Measurements from ENCODE around the gene ATRX.

ATRX gene

DNA sequence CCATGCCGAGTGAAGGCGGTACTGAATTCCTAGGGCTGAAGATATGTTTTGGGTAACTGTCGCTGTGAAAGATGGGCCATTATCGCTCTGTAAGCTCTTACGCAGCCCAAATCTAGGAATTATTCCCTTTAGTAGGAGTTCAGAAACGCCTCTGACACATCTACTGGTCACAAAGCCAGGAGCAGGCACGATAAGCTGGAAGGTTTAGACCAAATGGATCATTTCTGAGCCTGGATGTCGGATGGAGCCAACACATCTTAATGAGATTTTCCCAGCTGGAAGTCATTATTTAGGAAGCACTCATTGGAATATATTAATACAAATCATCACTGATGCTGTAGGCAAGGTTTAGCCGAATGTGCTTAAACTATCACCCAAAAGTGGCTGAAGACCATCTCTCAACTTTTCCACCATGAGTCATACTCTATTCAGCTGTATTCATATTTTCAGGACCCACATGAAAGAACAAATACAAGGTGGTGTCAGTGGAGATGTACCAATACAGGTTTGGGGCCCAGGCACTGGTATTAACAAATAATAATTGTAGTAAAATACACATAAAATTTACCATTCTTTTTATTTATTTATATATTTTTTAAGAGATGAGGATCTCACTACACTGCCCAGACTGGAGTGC is 34.2 kb upstream of the ATRX start:
- H3K36me3 ChIP-seq (ENCODE audit: control insufficient read depth in 1 of 2, insufficient read depth in 2 of 2, low read length in 2 of 2): peaks cover 1 to 5% of the 10 kb centered on the region in 2 experiments
- no peak overlapping the region for H4K8ac ChIP-seq (ENCODE audit: low read depth, low read length)
- H2BK5ac ChIP-seq (ENCODE audit: low read depth, low read length, poor library complexity): no peak overlapping the region
- H3K4me3 ChIP-seq (ENCODE audit: low read depth, low read length): no peak overlapping the region
- no peak overlapping the region for H3K14ac ChIP-seq (ENCODE audit: low read length)
- H4K12ac ChIP-seq (ENCODE audit: low read depth, low read length): no peak overlapping the region
- no peak overlapping the region for H3K4me2 ChIP-seq (ENCODE audit: low read length)
- no peaks in the 10 kb centered on the region for H3K4me1 ChIP-seq (ENCODE audit: control insufficient read depth in 1 of 2, insufficient read depth in 2 of 2, low read length in 2 of 2)
- no peak overlapping the region for H3K18ac ChIP-seq (ENCODE audit: low read length)
- no peak overlapping the region for H4K91ac ChIP-seq (ENCODE audit: low read depth, low read length)
- no peaks in the 10 kb centered on the region for H3K79me2 ChIP-seq (ENCODE audit: control insufficient read depth, insufficient read depth, low read length, poor library complexity)
- no peaks in the 10 kb centered on the region for H3K27me3 ChIP-seq (ENCODE audit: insufficient read depth, low read length)
- H2AK5ac ChIP-seq (ENCODE audit: low read length): no peak overlapping the region
- H2AFZ ChIP-seq (ENCODE audit: insufficient read depth, low read length, poor library complexity): no peak overlapping the region
- no peak overlapping the region for H3K4ac ChIP-seq (ENCODE audit: low read depth, low read length)
- H3K79me1 ChIP-seq (ENCODE audit: low read length): no peaks in the 10 kb centered on the region
- no peak for DNase-seq
- no peak overlapping the region for H3K27ac ChIP-seq (ENCODE audit: low read depth, low read length)
- WGBS (ENCODE audit: extremely low coverage, insufficient coverage, insufficient read length): no CpG with 5 or more reads among the region's 9 CpGs
- H2BK12ac ChIP-seq (ENCODE audit: low read length): no peak overlapping the region
- no peak overlapping the region for H3K23ac ChIP-seq (ENCODE audit: low read length)
- H2BK120ac ChIP-seq (ENCODE audit: insufficient read depth, low read length, poor library complexity): no peak overlapping the region
- H3K9me3 ChIP-seq (ENCODE audit: insufficient read depth, low read depth, low read length): no peaks in the 10 kb centered on the region
- no peak overlapping the region for H3K9ac ChIP-seq (ENCODE audit: low read length)

DNA sequence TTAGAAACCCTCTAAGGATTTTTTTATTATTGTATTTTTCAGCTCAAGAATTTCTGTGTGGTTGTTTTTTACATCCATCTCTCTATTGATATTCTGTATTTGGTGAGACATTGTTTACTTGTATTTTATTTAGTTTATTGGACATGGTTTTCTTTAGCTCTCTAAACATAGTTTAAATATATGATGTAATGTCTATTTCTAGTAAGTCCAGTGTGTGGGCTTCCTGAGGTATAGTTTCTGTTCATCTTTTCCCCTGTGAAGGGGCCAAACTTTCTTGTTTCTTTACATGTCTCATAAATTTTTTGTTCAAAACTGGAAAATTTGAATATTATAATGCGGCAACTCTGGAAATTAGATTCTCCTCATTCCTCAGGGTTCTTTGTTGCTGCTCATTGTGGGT is 28.2 kb upstream of the ATRX start:
- H3K79me2 ChIP-seq (ENCODE audit: control insufficient read depth, insufficient read depth, low read length, poor library complexity): no peaks in the 10 kb centered on the region
- WGBS (ENCODE audit: extremely low coverage, insufficient coverage, insufficient read length): no CpG with 5 or more reads among the region's 1 CpG

DNA sequence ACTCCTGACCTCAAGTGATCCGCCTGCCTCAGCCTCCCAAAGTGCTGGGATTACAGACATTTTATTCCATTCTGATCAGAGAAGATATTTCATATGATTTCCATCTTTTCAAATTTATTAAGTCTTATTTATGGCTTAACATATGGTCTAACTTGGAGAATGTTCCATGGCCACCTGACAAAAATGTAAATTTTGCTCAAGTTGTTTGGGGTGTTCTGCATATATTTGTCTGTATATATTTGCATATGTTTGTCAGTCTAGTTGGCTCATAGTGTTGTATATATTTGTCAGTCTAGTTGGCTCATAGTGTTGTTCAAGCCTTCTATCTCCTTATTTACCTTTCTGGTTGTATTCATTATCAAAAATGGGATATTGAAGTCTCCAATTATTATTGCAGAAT is 16.2 kb upstream of the ATRX start:
- no peak for DNase-seq

More for the DNA sequence above, 28.2 kb upstream of the ATRX start:
- no peak overlapping the region for H3K4ac ChIP-seq (ENCODE audit: low read depth, low read length)
- H3K27me3 ChIP-seq (ENCODE audit: insufficient read depth, low read length): no peaks in the 10 kb centered on the region
- no peak overlapping the region for H2AFZ ChIP-seq (ENCODE audit: insufficient read depth, low read length, poor library complexity)
- H3K79me1 ChIP-seq (ENCODE audit: low read length): no peaks in the 10 kb centered on the region
- H3K18ac ChIP-seq (ENCODE audit: low read length): no peak overlapping the region
- no peak overlapping the region for H4K8ac ChIP-seq (ENCODE audit: low read depth, low read length)
- no peak overlapping the region for H4K91ac ChIP-seq (ENCODE audit: low read depth, low read length)
- no peak overlapping the region for H2BK120ac ChIP-seq (ENCODE audit: insufficient read depth, low read length, poor library complexity)
- H3K4me3 ChIP-seq (ENCODE audit: low read depth, low read length): no peak overlapping the region
- H3K4me1 ChIP-seq (ENCODE audit: control insufficient read depth in 1 of 2, insufficient read depth in 2 of 2, low read length in 2 of 2): no peaks in the 10 kb centered on the region
- H4K12ac ChIP-seq (ENCODE audit: low read depth, low read length): no peak overlapping the region
- no peak overlapping the region for H3K23ac ChIP-seq (ENCODE audit: low read length)
- H3K4me2 ChIP-seq (ENCODE audit: low read length): no peak overlapping the region
- H3K36me3 ChIP-seq (ENCODE audit: control insufficient read depth in 1 of 2, insufficient read depth in 2 of 2, low read length in 2 of 2): no peaks in the 10 kb centered on the region
- H3K27ac ChIP-seq (ENCODE audit: low read depth, low read length): no peak overlapping the region
- no peak overlapping the region for H2BK12ac ChIP-seq (ENCODE audit: low read length)
- H3K9me3 ChIP-seq (ENCODE audit: insufficient read depth, low read depth, low read length): no peaks in the 10 kb centered on the region
- H3K9ac ChIP-seq (ENCODE audit: low read length): no peak overlapping the region
- no peak overlapping the region for H3K14ac ChIP-seq (ENCODE audit: low read length)
- H2AK5ac ChIP-seq (ENCODE audit: low read length): no peak overlapping the region
- no peak for DNase-seq
- H2BK5ac ChIP-seq (ENCODE audit: low read depth, low read length, poor library complexity): no peak overlapping the region

DNA sequence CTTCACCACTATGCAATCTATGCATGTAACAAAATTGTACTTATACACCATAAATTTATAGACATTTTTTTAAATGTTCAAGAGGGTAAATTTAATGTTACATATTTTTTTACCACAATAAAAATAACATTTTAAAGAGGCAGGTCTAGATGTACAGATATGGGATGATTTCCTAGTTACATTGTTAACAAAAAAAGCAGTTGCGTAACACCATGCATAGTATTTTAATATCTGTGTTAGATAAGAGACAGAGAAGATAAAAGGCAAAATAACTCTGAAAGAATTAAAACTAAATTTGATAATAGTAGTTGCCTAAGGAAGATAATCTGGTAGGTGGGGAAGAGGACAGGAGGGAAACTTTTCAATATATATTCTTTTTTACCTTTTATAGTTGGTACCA is 9.1 kb upstream of the ATRX start:
- no peak for DNase-seq
- Histone ChIP-seq H3K4ac (ENCODE audit: low read depth, low read length) (no peak overlapping the region), H3K23ac (ENCODE audit: low read length) (no peak overlapping the region)

More for the DNA sequence above, 16.2 kb upstream of the ATRX start:
- no peaks in the 10 kb centered on the region for H3K4me1 ChIP-seq (ENCODE audit: control insufficient read depth in 1 of 2, insufficient read depth in 2 of 2, low read length in 2 of 2)
- no peak overlapping the region for H3K27ac ChIP-seq (ENCODE audit: low read depth, low read length)
- no peaks in the 10 kb centered on the region for H3K27me3 ChIP-seq (ENCODE audit: insufficient read depth, low read length)
- H3K9ac ChIP-seq (ENCODE audit: low read length): no peak overlapping the region
- H2AK5ac ChIP-seq (ENCODE audit: low read length): no peak overlapping the region
- H3K4ac ChIP-seq (ENCODE audit: low read depth, low read length): no peak overlapping the region
- no peaks in the 10 kb centered on the region for H3K9me3 ChIP-seq (ENCODE audit: insufficient read depth, low read depth, low read length)
- no peaks in the 10 kb centered on the region for H3K36me3 ChIP-seq (ENCODE audit: control insufficient read depth in 1 of 2, insufficient read depth in 2 of 2, low read length in 2 of 2)
- H4K8ac ChIP-seq (ENCODE audit: low read depth, low read length): no peak overlapping the region
- H3K18ac ChIP-seq (ENCODE audit: low read length): no peak overlapping the region
- no peak overlapping the region for H2BK120ac ChIP-seq (ENCODE audit: insufficient read depth, low read length, poor library complexity)
- H4K12ac ChIP-seq (ENCODE audit: low read depth, low read length): no peak overlapping the region
- H4K91ac ChIP-seq (ENCODE audit: low read depth, low read length): no peak overlapping the region
- no peak overlapping the region for H2AFZ ChIP-seq (ENCODE audit: insufficient read depth, low read length, poor library complexity)
- H3K14ac ChIP-seq (ENCODE audit: low read length): no peak overlapping the region
- no peak overlapping the region for H3K23ac ChIP-seq (ENCODE audit: low read length)
- no peak overlapping the region for H3K4me2 ChIP-seq (ENCODE audit: low read length)
- H3K4me3 ChIP-seq (ENCODE audit: low read depth, low read length): no peak overlapping the region
- H3K79me1 ChIP-seq (ENCODE audit: low read length): no peaks in the 10 kb centered on the region
- no peak overlapping the region for H2BK12ac ChIP-seq (ENCODE audit: low read length)
- no peaks in the 10 kb centered on the region for H3K79me2 ChIP-seq (ENCODE audit: control insufficient read depth, insufficient read depth, low read length, poor library complexity)
- no peak overlapping the region for H2BK5ac ChIP-seq (ENCODE audit: low read depth, low read length, poor library complexity)
- WGBS (ENCODE audit: extremely low coverage, insufficient coverage, insufficient read length): no CpG with 5 or more reads among the region's 1 CpG

More for the DNA sequence above, 9.1 kb upstream of the ATRX start:
- no CpG with 5 or more reads among the region's 1 CpG for WGBS (ENCODE audit: extremely low coverage, insufficient coverage, insufficient read length)
- no peak overlapping the region for H2BK120ac ChIP-seq (ENCODE audit: insufficient read depth, low read length, poor library complexity)
- no peaks in the 10 kb centered on the region for H3K36me3 ChIP-seq (ENCODE audit: control insufficient read depth in 1 of 2, insufficient read depth in 2 of 2, low read length in 2 of 2)
- no peaks in the 10 kb centered on the region for H3K9me3 ChIP-seq (ENCODE audit: insufficient read depth, low read depth, low read length)
- H3K4me2 ChIP-seq (ENCODE audit: low read length): no peak overlapping the region
- H3K14ac ChIP-seq (ENCODE audit: low read length): no peak overlapping the region
- no peaks in the 10 kb centered on the region for H3K79me2 ChIP-seq (ENCODE audit: control insufficient read depth, insufficient read depth, low read length, poor library complexity)
- H2BK12ac ChIP-seq (ENCODE audit: low read length): no peak overlapping the region
- H3K79me1 ChIP-seq (ENCODE audit: low read length): no peaks in the 10 kb centered on the region
- no peaks in the 10 kb centered on the region for H3K4me1 ChIP-seq (ENCODE audit: control insufficient read depth in 1 of 2, insufficient read depth in 2 of 2, low read length in 2 of 2)
- no peak overlapping the region for H4K8ac ChIP-seq (ENCODE audit: low read depth, low read length)
- no peak overlapping the region for H2AK5ac ChIP-seq (ENCODE audit: low read length)
- no peak overlapping the region for H3K18ac ChIP-seq (ENCODE audit: low read length)
- H2AFZ ChIP-seq (ENCODE audit: insufficient read depth, low read length, poor library complexity): no peak overlapping the region
- no peak overlapping the region for H3K27ac ChIP-seq (ENCODE audit: low read depth, low read length)
- no peak overlapping the region for H4K91ac ChIP-seq (ENCODE audit: low read depth, low read length)
- no peaks in the 10 kb centered on the region for H3K27me3 ChIP-seq (ENCODE audit: insufficient read depth, low read length)
- H4K12ac ChIP-seq (ENCODE audit: low read depth, low read length): no peak overlapping the region
- no peak overlapping the region for H3K9ac ChIP-seq (ENCODE audit: low read length)
- H3K4me3 ChIP-seq (ENCODE audit: low read depth, low read length): no peak overlapping the region
- no peak overlapping the region for H2BK5ac ChIP-seq (ENCODE audit: low read depth, low read length, poor library complexity)

Measured in trophoblast cell (in vitro differentiated cells and primary cell).